Measurements from ENCODE around the gene GIT1. TPM values are rescaled to one million over a fixed set of nuclear protein-coding genes. Genes with fewer than 3 reads are reported as not detected.

The GIT1 gene
- total and polyA plus RNA-seq, 9 donors: 18.0 to 51.8 (median 39.0) TPM

DNA sequence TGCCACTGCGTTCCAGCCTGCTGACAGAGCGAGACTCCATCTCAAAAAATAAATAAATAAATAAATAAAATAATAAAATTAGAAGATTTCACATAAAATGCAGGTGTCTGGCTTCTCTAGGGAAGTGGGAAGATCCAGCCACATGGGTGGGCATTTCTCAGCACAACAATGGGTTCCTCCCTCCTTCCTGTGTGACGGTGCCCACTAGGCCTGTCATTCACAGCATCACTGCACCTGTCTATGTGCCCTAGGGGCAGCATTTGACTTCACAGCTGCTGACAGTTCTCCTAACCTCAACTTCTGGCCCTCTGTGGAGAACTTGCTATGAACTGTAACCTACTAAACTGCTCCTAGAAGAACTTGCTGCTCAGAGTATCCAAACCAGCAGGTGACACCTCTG lies 25.6 kb downstream of the GIT1 start:
- peaks cover 4% of the 10 kb centered on the region for H3K4me1 ChIP-seq (ENCODE audit: insufficient read depth)
- WGBS, 3 donors: 96 to 97% (median 97%) methylated on average over 3 of the region's 3 CpGs
- intact Hi-C loops (cut with DNase I): no loop called here

DNA sequence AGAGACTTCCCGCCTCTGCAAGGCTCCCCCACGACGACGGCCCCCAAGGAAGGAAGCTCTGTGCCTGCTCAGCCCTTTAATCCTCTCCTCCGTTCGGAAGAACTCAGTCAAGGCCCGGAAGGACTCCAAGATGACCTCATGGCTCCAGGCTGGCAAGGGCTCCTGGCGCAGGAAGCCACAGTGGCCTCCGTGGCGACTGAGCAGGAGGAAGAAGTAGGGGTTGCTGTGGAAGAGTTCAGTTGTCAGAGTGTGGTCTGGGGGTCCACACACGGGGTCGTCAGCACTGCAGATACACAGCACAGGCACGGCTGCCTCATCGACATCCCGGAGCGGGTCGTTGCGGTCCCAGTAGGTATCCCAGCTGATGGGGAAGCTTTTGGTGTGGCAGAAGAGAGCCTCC lies 26.8 kb downstream of the GIT1 start:
- intact Hi-C loops (cut with DNase I): no loop called here
- H3K27ac ChIP-seq: no peak overlapping the region

More for the DNA sequence above, 25.6 kb downstream of the GIT1 start:
- H3K27me3 ChIP-seq: no peaks in the 10 kb centered on the region
- no peak for DNase-seq
- TF ChIP-seq POLR2A (IDR thresholded peaks at IDR 0.05): no peak
- TF ChIP-seq, protein P1, sequence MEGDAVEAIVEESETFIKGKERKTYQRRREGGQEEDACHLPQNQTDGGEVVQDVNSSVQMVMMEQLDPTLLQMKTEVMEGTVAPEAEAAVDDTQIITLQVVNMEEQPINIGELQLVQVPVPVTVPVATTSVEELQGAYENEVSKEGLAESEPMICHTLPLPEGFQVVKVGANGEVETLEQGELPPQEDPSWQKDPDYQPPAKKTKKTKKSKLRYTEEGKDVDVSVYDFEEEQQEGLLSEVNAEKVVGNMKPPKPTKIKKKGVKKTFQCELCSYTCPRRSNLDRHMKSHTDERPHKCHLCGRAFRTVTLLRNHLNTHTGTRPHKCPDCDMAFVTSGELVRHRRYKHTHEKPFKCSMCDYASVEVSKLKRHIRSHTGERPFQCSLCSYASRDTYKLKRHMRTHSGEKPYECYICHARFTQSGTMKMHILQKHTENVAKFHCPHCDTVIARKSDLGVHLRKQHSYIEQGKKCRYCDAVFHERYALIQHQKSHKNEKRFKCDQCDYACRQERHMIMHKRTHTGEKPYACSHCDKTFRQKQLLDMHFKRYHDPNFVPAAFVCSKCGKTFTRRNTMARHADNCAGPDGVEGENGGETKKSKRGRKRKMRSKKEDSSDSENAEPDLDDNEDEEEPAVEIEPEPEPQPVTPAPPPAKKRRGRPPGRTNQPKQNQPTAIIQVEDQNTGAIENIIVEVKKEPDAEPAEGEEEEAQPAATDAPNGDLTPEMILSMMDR (IDR thresholded peaks at IDR 0.05): no peak
- TF ChIP-seq EP300 (IDR thresholded peaks at IDR 0.05): no peak
- H3K27ac ChIP-seq: no peak overlapping the region
- no peaks in the 10 kb centered on the region for H3K36me3 ChIP-seq
- H3K9me3 ChIP-seq: no peaks in the 10 kb centered on the region
- no peak overlapping the region for H3K4me3 ChIP-seq

DNA sequence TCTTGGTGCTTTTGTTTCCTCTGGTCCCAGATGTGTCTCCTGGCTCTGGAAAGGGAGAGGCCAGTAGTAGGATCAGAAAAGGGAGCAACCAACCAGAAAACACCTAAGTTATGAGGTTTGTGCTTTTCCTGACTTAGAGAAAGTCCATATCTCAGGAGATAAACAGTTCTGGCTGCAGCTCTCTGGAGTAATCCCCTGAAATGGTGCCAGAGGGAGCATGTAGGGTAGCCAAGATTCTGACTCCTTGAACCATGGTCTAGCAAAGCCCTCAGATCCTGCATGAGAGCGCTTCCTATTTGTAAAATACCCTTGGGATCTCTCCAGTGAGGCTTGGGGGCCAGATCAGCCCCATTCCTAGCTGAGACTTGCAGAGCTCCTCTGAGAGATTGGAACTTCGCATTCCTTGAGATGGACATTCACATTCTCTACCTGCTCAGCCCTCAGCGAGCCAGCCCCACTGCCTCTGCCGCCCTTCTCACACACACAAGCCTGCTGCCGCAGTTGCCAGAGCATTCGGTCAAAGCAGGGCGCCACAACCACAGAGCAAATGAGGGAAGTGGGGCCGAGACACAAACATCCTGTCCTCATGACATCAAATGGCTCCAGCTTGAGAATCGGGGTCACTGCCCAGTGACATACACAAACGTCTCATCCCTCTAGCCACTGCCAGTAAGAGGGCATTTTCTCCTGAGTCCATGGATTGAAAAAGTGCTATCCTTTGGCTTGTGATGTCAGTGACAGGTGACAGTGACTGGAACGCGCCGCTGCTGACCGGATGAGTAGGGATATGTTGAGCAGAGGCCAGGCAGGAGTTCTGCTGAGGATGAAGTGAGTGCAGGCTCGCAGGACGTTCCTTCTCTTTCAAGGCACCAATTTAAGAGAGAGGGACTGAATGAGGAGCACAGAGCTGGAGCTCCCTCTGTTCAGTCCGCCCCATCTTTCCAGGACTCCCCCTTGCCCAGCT lies 27.6 kb downstream of the GIT1 start:
- Histone ChIP-seq H3K9me3 (no peaks in the 10 kb centered on the region), H3K4me1 (ENCODE audit: insufficient read depth) (peaks cover 4% of the 10 kb centered on the region), H3K27me3 (no peaks in the 10 kb centered on the region), H3K4me3 (no peak overlapping the region), H3K36me3 (no peaks in the 10 kb centered on the region), H3K27ac (no peak overlapping the region)
- DNase-seq: no peak
- WGBS, 3 donors: 87 to 90% (median 89%) methylated on average over 17 of the region's 17 CpGs
- intact Hi-C loops (cut with DNase I): no loop called here
- TF ChIP-seq EP300 (IDR thresholded peaks at IDR 0.05) (no peak), POLR2A (IDR thresholded peaks at IDR 0.05) (no peak)
- TF ChIP-seq, protein P1 (IDR thresholded peaks at IDR 0.05): no peak

More for the DNA sequence above, 26.8 kb downstream of the GIT1 start:
- no peak overlapping the region for H3K4me3 ChIP-seq
- TF ChIP-seq, protein P1 (IDR thresholded peaks at IDR 0.05): no peak
- TF ChIP-seq EP300 (IDR thresholded peaks at IDR 0.05) (no peak), POLR2A (IDR thresholded peaks at IDR 0.05) (no peak)
- peaks cover 4% of the 10 kb centered on the region for H3K4me1 ChIP-seq (ENCODE audit: insufficient read depth)
- 89 to 93% (median 90%) methylated on average over 18 of the region's 18 CpGs for WGBS, 3 donors
- no peaks in the 10 kb centered on the region for H3K36me3 ChIP-seq
- H3K27me3 ChIP-seq: no peaks in the 10 kb centered on the region
- no peak for DNase-seq
- no peaks in the 10 kb centered on the region for H3K9me3 ChIP-seq

DNA sequence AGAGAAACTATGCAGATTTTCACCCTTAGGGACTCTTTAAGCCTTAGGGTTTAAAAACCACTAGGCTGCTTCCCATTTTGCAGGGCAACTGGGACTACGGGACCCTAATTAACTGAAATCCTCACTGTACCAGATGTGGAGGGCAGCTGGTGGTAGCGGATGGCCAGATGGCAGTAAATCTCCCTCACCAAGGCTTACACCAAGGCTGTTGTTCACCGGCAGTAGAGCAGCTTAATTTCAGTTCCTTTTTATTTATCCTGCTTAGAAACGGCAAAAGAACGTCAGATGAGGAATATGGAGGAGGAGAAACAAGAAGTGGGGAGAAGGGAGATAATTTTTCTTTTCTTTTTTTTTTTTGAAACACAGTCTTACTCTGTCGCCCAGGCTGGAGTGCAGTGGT lies 29.1 kb downstream of the GIT1 start:
- Histone ChIP-seq H3K4me3 (no peak overlapping the region), H3K9me3 (no peaks in the 10 kb centered on the region), H3K36me3 (no peaks in the 10 kb centered on the region), H3K27ac (no peak overlapping the region), H3K27me3 (no peaks in the 10 kb centered on the region), H3K4me1 (ENCODE audit: insufficient read depth) (no peaks in the 10 kb centered on the region)
- 39 to 46% (median 44%) methylated on average over 6 of the region's 6 CpGs for WGBS, 3 donors
- TF ChIP-seq POLR2A (IDR thresholded peaks at IDR 0.05) (no peak), EP300 (IDR thresholded peaks at IDR 0.05) (no peak)
- TF ChIP-seq, protein P1 (IDR thresholded peaks at IDR 0.05): no peak
- intact Hi-C loops (cut with DNase I): no loop called here
- no peak for DNase-seq

All from ovary (tissue), 9 donors.